ENCODE measurements around the gene CLDN17.

The CLDN17 gene

GRCh38 chr21:30194701-30195299 is 28.2 kb upstream of the CLDN17 start:
- Histone ChIP-seq H3K36me3 (ENCODE audit: insufficient read depth, insufficient read length, low read length) (no peaks in the 10 kb centered on the region), H3K4me3 (ENCODE audit: insufficient read length, low read depth) (no peak overlapping the region), H3K9ac (ENCODE audit: insufficient read length, low read depth) (no peak overlapping the region), H3K27me3 (ENCODE audit: insufficient read depth, insufficient read length) (no peaks in the 10 kb centered on the region), H3K9me3 (ENCODE audit: insufficient read depth, low read length) (no peaks in the 10 kb centered on the region), H3K4me1 (ENCODE audit: insufficient read depth, insufficient read length) (no peaks in the 10 kb centered on the region)
- TF ChIP-seq SUZ12 (IDR thresholded peaks at IDR 0.05; ENCODE audit: extremely low read depth, insufficient read depth, insufficient read length), result no peak
- peak; percentile 83 for DNase-seq (ENCODE audit: low read depth, low spot score)

DNA sequence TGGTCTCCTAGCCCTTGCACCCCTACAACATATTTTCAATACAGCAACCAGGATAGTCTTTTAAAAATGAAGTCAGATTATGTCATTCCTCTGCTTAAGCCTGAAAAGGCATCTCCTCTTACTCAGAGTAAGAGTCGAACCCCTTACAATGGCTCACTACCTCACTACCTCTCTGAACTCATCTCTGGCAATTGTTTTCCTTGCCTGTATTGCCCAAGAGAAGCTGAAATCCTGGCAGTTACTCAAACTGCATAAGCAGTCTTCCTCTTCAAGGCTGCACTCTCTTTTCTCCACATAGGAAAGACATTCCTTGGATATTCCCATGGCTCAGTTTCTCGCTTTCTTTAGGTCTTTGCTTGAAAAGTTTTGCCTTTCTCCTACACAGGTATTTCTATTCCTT is 26.6 kb upstream of the CLDN17 start:
- no peak overlapping the region for H3K9ac ChIP-seq (ENCODE audit: insufficient read length, low read depth)
- H3K4me1 ChIP-seq (ENCODE audit: insufficient read depth, insufficient read length), result no peaks in the 10 kb centered on the region
- no peak overlapping the region for H3K4me3 ChIP-seq (ENCODE audit: insufficient read length, low read depth)
- no peaks in the 10 kb centered on the region for H3K9me3 ChIP-seq (ENCODE audit: insufficient read depth, low read length)
- DNase-seq (ENCODE audit: low read depth, low spot score), result no peak
- H3K36me3 ChIP-seq (ENCODE audit: insufficient read depth, insufficient read length, low read length), result no peaks in the 10 kb centered on the region
- TF ChIP-seq YY1 (IDR thresholded peaks at IDR 0.05; ENCODE audit: insufficient read depth, insufficient read length), result no peak
- no peak for TF ChIP-seq SUZ12 (IDR thresholded peaks at IDR 0.05; ENCODE audit: extremely low read depth, insufficient read depth, insufficient read length)
- H3K27me3 ChIP-seq (ENCODE audit: insufficient read depth, insufficient read length), result no peaks in the 10 kb centered on the region

- no peak for DNase-seq (ENCODE audit: low read depth, low spot score)
- Histone ChIP-seq H3K36me3 (ENCODE audit: insufficient read depth, insufficient read length, low read length) (no peaks in the 10 kb centered on the region), H3K27me3 (ENCODE audit: insufficient read depth, insufficient read length) (no peaks in the 10 kb centered on the region), H3K4me3 (ENCODE audit: insufficient read length, low read depth) (no peak overlapping the region), H3K9ac (ENCODE audit: insufficient read length, low read depth) (no peak overlapping the region), H3K9me3 (ENCODE audit: insufficient read depth, low read length) (no peaks in the 10 kb centered on the region), H3K4me1 (ENCODE audit: insufficient read depth, insufficient read length) (no peaks in the 10 kb centered on the region)
- TF ChIP-seq YY1 (IDR thresholded peaks at IDR 0.05; ENCODE audit: insufficient read depth, insufficient read length) (no peak), SUZ12 (IDR thresholded peaks at IDR 0.05; ENCODE audit: extremely low read depth, insufficient read depth, insufficient read length) (no peak), ZNF274 (IDR thresholded peaks at IDR 0.05; ENCODE audit: low read depth, low read length) (no peak)
Measured at GRCh38 chr21:30190554-30190953, 23.9 kb upstream of the CLDN17 start.

DNA sequence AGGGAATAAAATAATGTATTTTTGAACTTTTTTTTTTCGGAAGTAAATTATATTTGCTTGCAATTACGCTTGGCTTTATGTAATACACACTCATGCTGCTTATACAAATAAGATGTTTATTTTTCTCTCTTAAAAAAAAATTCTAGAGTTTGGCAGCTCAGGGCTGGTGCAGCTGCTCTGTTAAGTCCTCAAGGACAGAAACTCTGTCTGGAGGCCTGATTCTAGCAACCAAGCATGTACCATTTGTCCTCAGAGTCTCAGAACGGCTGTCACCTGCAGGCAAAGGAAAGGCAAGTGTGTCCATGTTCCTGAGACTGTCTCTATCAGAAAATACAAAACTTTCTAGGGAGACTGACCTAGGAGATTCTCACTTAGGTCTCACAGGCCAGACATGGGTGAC is 23.2 kb upstream of the CLDN17 start:
- no peaks in the 10 kb centered on the region for H3K36me3 ChIP-seq (ENCODE audit: insufficient read depth, insufficient read length, low read length)
- H3K27me3 ChIP-seq (ENCODE audit: insufficient read depth, insufficient read length), result no peaks in the 10 kb centered on the region
- TF ChIP-seq YY1 (IDR thresholded peaks at IDR 0.05; ENCODE audit: insufficient read depth, insufficient read length) (no peak), SUZ12 (IDR thresholded peaks at IDR 0.05; ENCODE audit: extremely low read depth, insufficient read depth, insufficient read length) (no peak), ZNF274 (IDR thresholded peaks at IDR 0.05; ENCODE audit: low read depth, low read length) (no peak)

DNA sequence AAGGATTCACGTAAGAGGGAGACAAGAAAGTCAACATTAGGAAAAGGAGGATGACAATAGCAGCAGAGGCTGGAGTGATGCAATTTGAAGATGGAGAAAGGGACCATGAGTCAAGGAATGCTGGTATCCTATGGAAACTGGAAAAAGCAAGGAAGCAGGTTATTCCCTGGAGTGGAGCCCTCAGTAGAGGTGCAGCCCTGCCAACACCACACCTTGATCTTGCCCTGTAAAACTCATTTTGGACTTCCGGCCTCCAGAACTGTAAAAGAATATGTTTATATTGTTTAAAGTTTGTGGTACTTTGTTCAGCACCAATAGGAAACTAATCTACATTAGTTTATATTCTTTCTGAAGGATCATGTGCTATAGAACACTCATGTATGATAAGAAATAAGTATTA is 19.6 kb upstream of the CLDN17 start:
- Histone ChIP-seq H3K9ac (ENCODE audit: insufficient read length, low read depth) (no peak overlapping the region), H3K36me3 (ENCODE audit: insufficient read depth, insufficient read length, low read length) (no peaks in the 10 kb centered on the region), H3K4me3 (ENCODE audit: insufficient read length, low read depth) (no peak overlapping the region), H3K9me3 (ENCODE audit: insufficient read depth, low read length) (no peaks in the 10 kb centered on the region), H3K4me1 (ENCODE audit: insufficient read depth, insufficient read length) (no peaks in the 10 kb centered on the region), H3K27me3 (ENCODE audit: insufficient read depth, insufficient read length) (no peaks in the 10 kb centered on the region)
- TF ChIP-seq YY1 (IDR thresholded peaks at IDR 0.05; ENCODE audit: insufficient read depth, insufficient read length), result no peak
- no peak for TF ChIP-seq SUZ12 (IDR thresholded peaks at IDR 0.05; ENCODE audit: extremely low read depth, insufficient read depth, insufficient read length)
- no peak for TF ChIP-seq ZNF274 (IDR thresholded peaks at IDR 0.05; ENCODE audit: low read depth, low read length)
- no peak for DNase-seq (ENCODE audit: low read depth, low spot score)

More for the DNA sequence above, 23.2 kb upstream of the CLDN17 start:
- H3K9me3 ChIP-seq (ENCODE audit: insufficient read depth, low read length), result no peaks in the 10 kb centered on the region
- no peaks in the 10 kb centered on the region for H3K4me1 ChIP-seq (ENCODE audit: insufficient read depth, insufficient read length)
- no peak for DNase-seq (ENCODE audit: low read depth, low spot score)
- H3K9ac ChIP-seq (ENCODE audit: insufficient read length, low read depth), result no peak overlapping the region
- H3K4me3 ChIP-seq (ENCODE audit: insufficient read length, low read depth), result no peak overlapping the region

GRCh38 chr21:30168086-30168485 is 1.5 kb upstream of the CLDN17 start:
- no peak for DNase-seq (ENCODE audit: low read depth, low spot score)

DNA sequence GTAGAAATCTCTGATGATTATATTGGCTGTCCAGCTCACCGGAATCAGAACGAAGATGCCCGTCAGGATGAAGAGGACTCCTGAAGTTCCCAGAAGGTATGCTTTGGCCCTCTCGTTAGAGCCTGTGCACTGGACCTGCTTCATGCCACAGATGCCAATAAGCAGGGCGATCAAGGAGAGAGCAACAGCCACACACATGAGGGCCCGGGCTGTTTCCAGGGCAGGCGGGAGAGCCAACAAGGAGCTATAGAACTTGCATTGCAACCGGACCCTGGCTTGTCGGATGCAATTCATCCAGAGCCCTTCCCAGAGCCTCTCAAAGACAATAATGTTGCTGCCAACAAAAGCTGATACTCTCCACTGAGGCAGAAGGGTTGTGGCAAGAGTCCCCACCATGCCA is 434 bp downstream of the CLDN17 start:
- Histone ChIP-seq H3K27me3 (ENCODE audit: insufficient read depth, insufficient read length) (no peaks in the 10 kb centered on the region), H3K9me3 (ENCODE audit: insufficient read depth, low read length) (no peaks in the 10 kb centered on the region), H3K36me3 (ENCODE audit: insufficient read depth, insufficient read length, low read length) (no peaks in the 10 kb centered on the region), H3K4me3 (ENCODE audit: insufficient read length, low read depth) (no peak overlapping the region), H3K9ac (ENCODE audit: insufficient read length, low read depth) (no peak overlapping the region), H3K4me1 (ENCODE audit: insufficient read depth, insufficient read length) (no peaks in the 10 kb centered on the region)
- DNase-seq (ENCODE audit: low read depth, low spot score), result no peak
- TF ChIP-seq SUZ12 (IDR thresholded peaks at IDR 0.05; ENCODE audit: extremely low read depth, insufficient read depth, insufficient read length) (no peak), YY1 (IDR thresholded peaks at IDR 0.05; ENCODE audit: insufficient read depth, insufficient read length) (no peak), ZNF274 (IDR thresholded peaks at IDR 0.05; ENCODE audit: low read depth, low read length) (no peak)

More at GRCh38 chr21:30168086-30168485, 1.5 kb upstream of the CLDN17 start:
- TF ChIP-seq ZNF274 (IDR thresholded peaks at IDR 0.05; ENCODE audit: low read depth, low read length) (no peak), YY1 (IDR thresholded peaks at IDR 0.05; ENCODE audit: insufficient read depth, insufficient read length) (no peak), SUZ12 (IDR thresholded peaks at IDR 0.05; ENCODE audit: extremely low read depth, insufficient read depth, insufficient read length) (no peak)
- Histone ChIP-seq H3K9ac (ENCODE audit: insufficient read length, low read depth) (no peak overlapping the region), H3K27me3 (ENCODE audit: insufficient read depth, insufficient read length) (no peaks in the 10 kb centered on the region), H3K4me3 (ENCODE audit: insufficient read length, low read depth) (no peak overlapping the region), H3K36me3 (ENCODE audit: insufficient read depth, insufficient read length, low read length) (no peaks in the 10 kb centered on the region), H3K9me3 (ENCODE audit: insufficient read depth, low read length) (no peaks in the 10 kb centered on the region), H3K4me1 (ENCODE audit: insufficient read depth, insufficient read length) (no peaks in the 10 kb centered on the region)

Measured in NT2/D1 (cell line).